GM12878 (cell line): Measurements from ENCODE around the gene ZNF799. TPM values are rescaled to one million over a fixed set of nuclear protein-coding genes. Genes with fewer than 3 reads are reported as not detected.

Source experiments
- ATAC-seq: fragments of 200-7000 bp; cut with Tn5 transposase; 3 replicates; pipeline ENCODE4 v1.9.1; 2020; ENCODE audit warnings: mild to moderate bottlenecking, moderate library complexity
- BruUV-seq: library from RNA; stranded (reverse); fragments of 400-500 nt; replicated peaks from 2 replicates; lab custom pipeline; 2021; lab: Mats Ljungman, UMichigan
- CTCF ChIA-PET: fragments of 300-600 bp; sonication (Branson Sonifier 250); formaldehyde crosslinking; extraction: SDS; loops from one replicate; lab custom pipeline; 2021; ENCODE audit warnings: inconsistent platforms; lab: Yijun Ruan, JAX
- POLR2A ChIA-PET: fragments of 350-600 bp; formaldehyde crosslinking; extraction: SDS; loops from one replicate; lab custom pipeline; 2021; ENCODE audit warnings: inconsistent platforms; lab: Charles Lee
- RAD21 ChIA-PET: fragments of 300-600 bp; sonication (Branson Sonifier 250); formaldehyde crosslinking; loops from one replicate; lab custom pipeline; 2023; ENCODE audit warnings: antibody characterized with exemption; ENCODE audit not compliant: unreplicated experiment; lab: Charles Lee
- SMC1A ChIA-PET: fragments of 300-600 bp; sonication (Branson Sonifier 250); formaldehyde crosslinking; loops from one replicate; lab custom pipeline; 2023; ENCODE audit not compliant: unreplicated experiment, uncharacterized antibody; lab: Charles Lee
- DNase-seq: peaks from one replicate; pipeline ENCODE4 v3.0.0-alpha.2; 2011; ENCODE audit warnings: low read depth, low spot score
- FAIRE-seq: peaks from 3 replicates; lab custom pipeline; 2011; peaks lifted over from hg19 to GRCh38; lab: Jason Lieb, UNC
- H2AFZ ChIP-seq: 2 replicates; pipeline ENCODE4 v1.6.0; 2011; ENCODE audit warnings: low read depth, low read length, control low read depth; ENCODE audit not compliant: control insufficient read depth
- H3K27ac ChIP-seq: 2 replicates; pipeline ENCODE4 v1.5.1; 2011; ENCODE audit warnings: control low read depth; ENCODE audit not compliant: control insufficient read depth, insufficient read depth
- H3K27me3 ChIP-seq, 2 experiments: replicated peaks in 1 of 2; 2 replicates each; pipeline versions ENCODE4 v1.6.0 to v1.6.1; 2011; ENCODE audit warnings: low read length in 1 of 2; ENCODE audit not compliant: control insufficient read depth in 2 of 2, insufficient read depth in 2 of 2
- H3K36me3 ChIP-seq, 2 experiments: 2 replicates each; pipeline ENCODE4 v1.5.1; 2011; ENCODE audit warnings: low read length in 1 of 2; ENCODE audit not compliant: control insufficient read depth in 2 of 2, insufficient read depth in 2 of 2
- H3K4me1 ChIP-seq: 2 replicates; pipeline ENCODE4 v1.6.1; 2011; ENCODE audit warnings: mild to moderate bottlenecking, low read length, moderate library complexity, mixed read lengths; ENCODE audit not compliant: control insufficient read depth, insufficient read depth
- H3K4me2 ChIP-seq: 2 replicates; pipeline ENCODE4 v1.6.0; 2011; ENCODE audit warnings: control low read depth; ENCODE audit not compliant: control insufficient read depth, insufficient read depth
- H3K4me3 ChIP-seq: fragments of 200-600 bp; sonication (generic); 2 replicates; pipeline ENCODE4 v1.5.1; 2016
- H3K79me2 ChIP-seq: 2 replicates; pipeline ENCODE4 v1.6.0; 2011; ENCODE audit warnings: low read length; ENCODE audit not compliant: control insufficient read depth, insufficient read depth
- H3K9ac ChIP-seq: 2 replicates; pipeline ENCODE4 v1.8.0; 2011; ENCODE audit warnings: low read length, control low read depth, mixed read lengths; ENCODE audit not compliant: control insufficient read depth, insufficient read depth
- H3K9me3 ChIP-seq: replicated peaks from 3 replicates; pipeline ENCODE4 v1.5.1; 2011; ENCODE audit warnings: mild to moderate bottlenecking, low read length; ENCODE audit not compliant: control insufficient read depth, insufficient read depth
- H4K20me1 ChIP-seq: 2 replicates; pipeline ENCODE4 v1.6.0; 2011; ENCODE audit not compliant: control insufficient read depth, insufficient read depth
- ATF3 ChIP-seq: IDR thresholded peaks from 2 replicates; pipeline ENCODE4 v1.6.1; 2011; ENCODE audit warnings: low read depth, mild to moderate bottlenecking, low read length, moderate library complexity, borderline replicate concordance; ENCODE audit errors: extremely low read depth
- BCLAF1 ChIP-seq: fragments of 450-650 bp; IDR thresholded peaks from 2 replicates; pipeline ENCODE4 v1.6.1; 2017; ENCODE audit warnings: antibody characterized with exemption, mild to moderate bottlenecking, moderate library complexity
- CBX3 ChIP-seq: fragments of 200-600 bp; sonication (generic); IDR thresholded peaks from 2 replicates; pipeline ENCODE4 v1.6.1; 2016; ENCODE audit warnings: low read depth, borderline replicate concordance
- CBX5 ChIP-seq: sonication (generic); IDR thresholded peaks from 2 replicates; pipeline ENCODE4 v1.6.1; 2016; ENCODE audit warnings: low read depth, moderate library complexity, mild to moderate bottlenecking, inconsistent platforms
- KLF5 ChIP-seq: fragments of 450-650 bp; IDR thresholded peaks from 2 replicates; pipeline ENCODE4 v1.6.1; 2014; ENCODE audit warnings: mild to moderate bottlenecking; ENCODE audit not compliant: partially characterized antibody
- MAX ChIP-seq: IDR thresholded peaks from 2 replicates; pipeline ENCODE4 v1.6.1; 2012; ENCODE audit warnings: low read depth, low read length, improper control_type of control experiment
- MEF2B ChIP-seq: fragments of 450-650 bp; IDR thresholded peaks from 2 replicates; pipeline ENCODE4 v1.6.1; 2018; ENCODE audit warnings: mild to moderate bottlenecking, moderate library complexity; ENCODE audit not compliant: partially characterized antibody, poor library complexity, severe bottlenecking
- MTA3 ChIP-seq: IDR thresholded peaks from 2 replicates; pipeline ENCODE4 v1.6.1; 2012; ENCODE audit warnings: low read length, inconsistent platforms, borderline replicate concordance
- NFIC ChIP-seq: IDR thresholded peaks from 2 replicates; pipeline ENCODE4 v1.6.1; 2012; ENCODE audit warnings: low read depth, mild to moderate bottlenecking, inconsistent platforms, low read length, moderate library complexity
- NFYA ChIP-seq: IDR thresholded peaks from 2 replicates; pipeline ENCODE4 v1.6.1; 2011; ENCODE audit warnings: low read depth, mild to moderate bottlenecking, low read length, improper control_type of control experiment, borderline replicate concordance
- NR2C1 ChIP-seq: fragments of 450-650 bp; IDR thresholded peaks from 2 replicates; pipeline ENCODE4 v1.6.1; 2017; ENCODE audit warnings: antibody characterized with exemption, mild to moderate bottlenecking, moderate library complexity
- PAX8 ChIP-seq: fragments of 450-650 bp; IDR thresholded peaks from 2 replicates; pipeline ENCODE4 v1.6.1; 2017; ENCODE audit warnings: mild to moderate bottlenecking, moderate library complexity
- RAD21 ChIP-seq: IDR thresholded peaks from 2 replicates; pipeline ENCODE4 v1.6.1; 2011; ENCODE audit warnings: mild to moderate bottlenecking, low read depth, low read length, moderate library complexity; ENCODE audit not compliant: insufficient read depth
- RCOR1 ChIP-seq: conservative IDR thresholded peaks from 2 replicates; pipeline ENCODE4 v1.6.1; 2012; ENCODE audit warnings: low read depth, low read length, improper control_type of control experiment
- SUPT20H ChIP-seq: IDR thresholded peaks from 2 replicates; pipeline ENCODE4 v1.6.1; 2011; ENCODE audit warnings: low read depth, mild to moderate bottlenecking, low read length, moderate library complexity, borderline replicate concordance; ENCODE audit not compliant: control insufficient read depth
- ZNF274 ChIP-seq: IDR thresholded peaks from one replicate; pipeline ENCODE4 v1.8.0; 2011; ENCODE audit not compliant: insufficient read length, insufficient read depth
- ZNF687 ChIP-seq: fragments of 450-650 bp; IDR thresholded peaks from 2 replicates; pipeline ENCODE4 v1.6.1; 2017; ENCODE audit warnings: mild to moderate bottlenecking, moderate library complexity
- WGBS: methylation state at CpG from one replicate; pipeline ENCODE4 v1.1.6; 2016; ENCODE audit warnings: low lambda C conversion rate; ENCODE audit not compliant: insufficient replicate concordance, insufficient coverage; ENCODE audit errors: missing lambda C conversion rate; 5-methylcytosine and 5-hydroxymethylcytosine counted together
- in situ Hi-C: fragments of 300-500 bp; cut with MboI; formaldehyde crosslinking; loops from 9 replicates; pipeline ENCODE4 v1.14.3; 2018; ENCODE audit warnings: mixed read lengths
- intact Hi-C: fragments of 100-400 bp; cut with micrococcal nuclease; formaldehyde crosslinking; loops from one replicate; pipeline ENCODE4 v1.14.2; 2022; ENCODE audit not compliant: unreplicated experiment
- polyA plus RNA-seq, 11 experiments: library from polyadenylated mRNA; depleted of rRNA in 4 of 11; unstranded in 6 of 11; stranded (reverse) in 5 of 11; fragments of >200 nt; fragmentation: Nextera tagmentation in 4 of 11; fragmentation: Illumina TruSeq in 1 of 11; extraction: Ambion mirVana in 4 of 11; extraction: Trizol in 1 of 11; gene quantifications; 1 replicate in 1 of 11; 2 replicates in 10 of 11; pipeline versions ENCODE4 v1.2.1 to v1.2.3, GENCODE V29; 2011 to 2016; ENCODE audit warnings: inconsistent platforms in 2 of 11, missing spikeins in 2 of 11, low read depth in 1 of 11
- total RNA-seq, 4 experiments: library from RNA; depleted of rRNA in 3 of 4; stranded (reverse); fragments of >200 nt in 3 of 4; fragmentation: Illumina TruSeq in 1 of 4; extraction: Trizol in 1 of 4; gene quantifications; 2 replicates each; pipeline versions ENCODE4 v1.2.1 to v1.2.3, GENCODE V29; 2013 to 2021

The ZNF799 gene
- total and polyA plus RNA-seq, 10 of the 15 experiments (the other 5 are each of a cell fraction or from before 2014, with no cell fraction given), result 1.5 to 9.2 (median 3.1) TPM

- no peaks in the 10 kb centered on the region for H3K27me3 ChIP-seq
- H3K4me2 ChIP-seq, result no peak overlapping the region
- ChIA-PET POLR2A (no interaction called here), RAD21 (no interaction called here), SMC1A (no interaction called here), CTCF (no interaction called here)
- DNase-seq, result no peak
- H4K20me1 ChIP-seq, result no peaks in the 10 kb centered on the region
- H3K9me3 ChIP-seq, result peaks cover 26% of the 10 kb centered on the region
- no peak overlapping the region for H3K27ac ChIP-seq
- BruUV-seq, result no TSS peak
- no peak overlapping the region for H3K9ac ChIP-seq
- ATAC-seq, result no peak
- no peak overlapping the region for H3K4me3 ChIP-seq
- WGBS, result 83% methylated on average over 8 of the region's 8 CpGs
- in situ Hi-C loops, result no loop called here
- no peaks in the 10 kb centered on the region for H3K79me2 ChIP-seq
- FAIRE-seq, result no peak
- no peaks in the 10 kb centered on the region for H3K4me1 ChIP-seq
- H2AFZ ChIP-seq, result no peak overlapping the region
- intact Hi-C loops, result no loop called here
- no peaks in the 10 kb centered on the region for H3K36me3 ChIP-seq
- no peak for TF ChIP-seq NFYA
- no peak for TF ChIP-seq RCOR1
- TF ChIP-seq BCLAF1, result no peak
- TF ChIP-seq NR2C1, result no peak
- no peak for TF ChIP-seq MTA3
- TF ChIP-seq MAX, result no peak
- no peak for TF ChIP-seq ZNF687
- no peak for TF ChIP-seq PAX8
- 0 out of 2 replicates have a peak, but pooled peaks have one; percentile 32 for TF ChIP-seq CBX3
- TF ChIP-seq ZNF274, result peak; percentile 51
- no peak for TF ChIP-seq NFIC
- 0 out of 2 replicates have a peak, but pooled peaks have one; percentile 16 for TF ChIP-seq CBX5
- no peak for TF ChIP-seq KLF5
- no peak for TF ChIP-seq MEF2B
- no peak for TF ChIP-seq SUPT20H
- no peak for TF ChIP-seq ATF3
- no peak for TF ChIP-seq RAD21
These were observed 50.7 kb downstream of the ZNF799 start for GRCh38 chr19:12350185-12350889.
